Measurements from ENCODE around the gene ZNF831.

DNA sequence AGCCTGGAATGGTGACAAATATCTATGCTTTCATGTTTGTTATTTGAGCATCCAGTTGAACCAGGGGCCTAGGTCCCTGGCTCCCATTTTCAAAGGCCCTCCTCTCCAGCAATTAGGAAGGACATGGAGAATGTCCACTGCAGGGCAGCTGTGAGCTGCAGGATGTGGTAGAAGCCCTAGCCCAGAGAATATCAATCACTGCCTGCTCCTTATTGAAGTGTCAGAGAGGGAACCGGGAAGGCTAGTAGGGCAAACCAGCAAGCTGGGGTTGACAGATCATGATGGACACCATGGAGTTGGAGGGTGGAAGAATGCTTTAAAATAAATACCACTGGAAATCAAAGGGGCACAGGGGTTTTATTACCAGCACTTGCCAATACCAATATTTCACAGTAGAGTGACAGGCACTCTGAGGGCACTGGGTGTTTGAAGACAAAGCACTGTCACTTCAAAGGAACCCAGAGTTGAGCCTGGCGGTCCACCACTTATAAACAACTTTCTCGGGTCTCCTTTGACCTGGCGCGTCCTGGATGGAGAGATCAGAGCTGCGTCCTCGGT is 47.7 kb downstream of the ZNF831 start:
- TF ChIP-seq POLR2AphosphoS5 (IDR thresholded peaks at IDR 0.05; ENCODE audit: low read depth, low read length) (no peak), SIN3A (IDR thresholded peaks at IDR 0.05; ENCODE audit: low read depth) (no peak), EZH2phosphoT487 (IDR thresholded peaks at IDR 0.05; ENCODE audit: borderline replicate concordance) (no peak), POLR2A (IDR thresholded peaks at IDR 0.05; ENCODE audit: borderline replicate concordance, extremely low read depth, insufficient read depth, insufficient read length) (no peak), RAD21 (IDR thresholded peaks at IDR 0.05; ENCODE audit: low read depth) (no peak), MAX (IDR thresholded peaks at IDR 0.05) (no peak)
- TF ChIP-seq, protein P1, sequence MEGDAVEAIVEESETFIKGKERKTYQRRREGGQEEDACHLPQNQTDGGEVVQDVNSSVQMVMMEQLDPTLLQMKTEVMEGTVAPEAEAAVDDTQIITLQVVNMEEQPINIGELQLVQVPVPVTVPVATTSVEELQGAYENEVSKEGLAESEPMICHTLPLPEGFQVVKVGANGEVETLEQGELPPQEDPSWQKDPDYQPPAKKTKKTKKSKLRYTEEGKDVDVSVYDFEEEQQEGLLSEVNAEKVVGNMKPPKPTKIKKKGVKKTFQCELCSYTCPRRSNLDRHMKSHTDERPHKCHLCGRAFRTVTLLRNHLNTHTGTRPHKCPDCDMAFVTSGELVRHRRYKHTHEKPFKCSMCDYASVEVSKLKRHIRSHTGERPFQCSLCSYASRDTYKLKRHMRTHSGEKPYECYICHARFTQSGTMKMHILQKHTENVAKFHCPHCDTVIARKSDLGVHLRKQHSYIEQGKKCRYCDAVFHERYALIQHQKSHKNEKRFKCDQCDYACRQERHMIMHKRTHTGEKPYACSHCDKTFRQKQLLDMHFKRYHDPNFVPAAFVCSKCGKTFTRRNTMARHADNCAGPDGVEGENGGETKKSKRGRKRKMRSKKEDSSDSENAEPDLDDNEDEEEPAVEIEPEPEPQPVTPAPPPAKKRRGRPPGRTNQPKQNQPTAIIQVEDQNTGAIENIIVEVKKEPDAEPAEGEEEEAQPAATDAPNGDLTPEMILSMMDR (IDR thresholded peaks at IDR 0.05 in 2 of 3, conservative IDR thresholded peaks at IDR 0.05 in 1 of 3; ENCODE audit: borderline replicate concordance in 1 of 3, insufficient read depth in 1 of 3, low read depth in 2 of 3, low read length in 2 of 3): no peak
- TF ChIP-seq, protein P2, sequence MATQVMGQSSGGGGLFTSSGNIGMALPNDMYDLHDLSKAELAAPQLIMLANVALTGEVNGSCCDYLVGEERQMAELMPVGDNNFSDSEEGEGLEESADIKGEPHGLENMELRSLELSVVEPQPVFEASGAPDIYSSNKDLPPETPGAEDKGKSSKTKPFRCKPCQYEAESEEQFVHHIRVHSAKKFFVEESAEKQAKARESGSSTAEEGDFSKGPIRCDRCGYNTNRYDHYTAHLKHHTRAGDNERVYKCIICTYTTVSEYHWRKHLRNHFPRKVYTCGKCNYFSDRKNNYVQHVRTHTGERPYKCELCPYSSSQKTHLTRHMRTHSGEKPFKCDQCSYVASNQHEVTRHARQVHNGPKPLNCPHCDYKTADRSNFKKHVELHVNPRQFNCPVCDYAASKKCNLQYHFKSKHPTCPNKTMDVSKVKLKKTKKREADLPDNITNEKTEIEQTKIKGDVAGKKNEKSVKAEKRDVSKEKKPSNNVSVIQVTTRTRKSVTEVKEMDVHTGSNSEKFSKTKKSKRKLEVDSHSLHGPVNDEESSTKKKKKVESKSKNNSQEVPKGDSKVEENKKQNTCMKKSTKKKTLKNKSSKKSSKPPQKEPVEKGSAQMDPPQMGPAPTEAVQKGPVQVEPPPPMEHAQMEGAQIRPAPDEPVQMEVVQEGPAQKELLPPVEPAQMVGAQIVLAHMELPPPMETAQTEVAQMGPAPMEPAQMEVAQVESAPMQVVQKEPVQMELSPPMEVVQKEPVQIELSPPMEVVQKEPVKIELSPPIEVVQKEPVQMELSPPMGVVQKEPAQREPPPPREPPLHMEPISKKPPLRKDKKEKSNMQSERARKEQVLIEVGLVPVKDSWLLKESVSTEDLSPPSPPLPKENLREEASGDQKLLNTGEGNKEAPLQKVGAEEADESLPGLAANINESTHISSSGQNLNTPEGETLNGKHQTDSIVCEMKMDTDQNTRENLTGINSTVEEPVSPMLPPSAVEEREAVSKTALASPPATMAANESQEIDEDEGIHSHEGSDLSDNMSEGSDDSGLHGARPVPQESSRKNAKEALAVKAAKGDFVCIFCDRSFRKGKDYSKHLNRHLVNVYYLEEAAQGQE (IDR thresholded peaks at IDR 0.05; ENCODE audit: low read depth): no peak
